Stimulated activated CD4-positive, alpha-beta T cell treated with anti-CD3 and anti-CD28 coated beads, TNF-alpha, amount 100 ng/mL, for 24 hours (primary cell): Measurements from ENCODE around the gene CD151.

Experiments used
- DNase-seq, 3 experiments: peaks; one replicate each; pipeline ENCODE4 v3.0.0-alpha.2; 2020; ENCODE audit warnings: low read depth in 3 of 3

Gene CD151

DNA sequence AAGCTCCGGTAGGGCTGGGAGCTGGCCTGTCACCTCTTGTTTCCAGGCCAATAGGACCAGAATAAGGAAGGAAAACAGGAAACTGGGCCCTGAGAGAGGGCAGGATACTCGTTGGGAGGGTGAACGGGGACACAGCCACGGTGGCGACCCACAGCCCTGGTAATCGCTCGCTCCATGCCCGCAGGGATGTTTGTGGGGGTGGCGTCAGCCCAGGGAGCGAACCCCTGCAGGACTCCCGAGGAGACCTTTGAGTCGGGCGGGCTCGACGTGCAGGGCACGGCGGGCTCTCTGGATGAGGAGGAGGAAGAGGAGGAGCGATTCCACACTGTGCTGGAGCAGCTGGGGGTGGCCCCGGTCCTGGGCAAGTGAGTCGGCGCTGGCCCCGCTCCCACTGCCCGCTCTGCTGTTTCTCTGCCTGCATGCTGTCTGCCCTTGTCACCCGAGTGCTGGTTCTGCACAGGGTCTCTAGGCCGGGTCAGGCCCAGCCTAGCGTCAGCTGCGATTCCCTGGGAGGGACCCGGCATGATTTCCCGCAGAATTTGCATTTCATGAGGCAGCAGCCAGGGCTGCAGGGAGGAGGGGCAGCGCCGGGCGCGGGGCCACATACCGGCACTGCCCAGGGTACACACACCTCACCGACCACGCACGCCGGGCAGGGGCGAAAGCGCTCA is 3.4 kb upstream of the CD151 start:
- no peak for DNase-seq

DNA sequence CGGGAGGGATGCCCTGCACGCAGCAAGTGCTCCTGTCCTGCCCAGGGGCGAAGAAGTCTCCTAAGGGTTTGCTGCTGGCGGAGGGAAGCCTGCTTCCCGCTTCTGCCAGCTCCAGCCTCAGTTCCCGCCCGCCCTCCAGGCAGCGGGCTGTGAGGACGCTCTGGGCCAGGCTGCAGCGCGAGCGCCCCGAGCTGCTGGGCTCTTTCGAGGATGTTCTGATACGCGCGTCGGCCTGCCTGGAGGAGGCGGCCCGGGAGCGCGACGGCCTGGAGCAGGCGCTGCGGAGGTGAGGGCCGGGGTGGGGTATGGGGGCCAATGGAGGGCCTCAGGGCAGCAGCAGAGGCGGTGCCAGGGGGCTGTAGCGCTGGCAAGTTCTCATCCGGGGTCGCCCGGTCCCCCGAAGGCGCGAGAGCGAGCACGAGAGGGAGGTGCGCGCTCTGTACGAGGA is 2.9 kb upstream of the CD151 start:
- no peak for DNase-seq

DNA sequence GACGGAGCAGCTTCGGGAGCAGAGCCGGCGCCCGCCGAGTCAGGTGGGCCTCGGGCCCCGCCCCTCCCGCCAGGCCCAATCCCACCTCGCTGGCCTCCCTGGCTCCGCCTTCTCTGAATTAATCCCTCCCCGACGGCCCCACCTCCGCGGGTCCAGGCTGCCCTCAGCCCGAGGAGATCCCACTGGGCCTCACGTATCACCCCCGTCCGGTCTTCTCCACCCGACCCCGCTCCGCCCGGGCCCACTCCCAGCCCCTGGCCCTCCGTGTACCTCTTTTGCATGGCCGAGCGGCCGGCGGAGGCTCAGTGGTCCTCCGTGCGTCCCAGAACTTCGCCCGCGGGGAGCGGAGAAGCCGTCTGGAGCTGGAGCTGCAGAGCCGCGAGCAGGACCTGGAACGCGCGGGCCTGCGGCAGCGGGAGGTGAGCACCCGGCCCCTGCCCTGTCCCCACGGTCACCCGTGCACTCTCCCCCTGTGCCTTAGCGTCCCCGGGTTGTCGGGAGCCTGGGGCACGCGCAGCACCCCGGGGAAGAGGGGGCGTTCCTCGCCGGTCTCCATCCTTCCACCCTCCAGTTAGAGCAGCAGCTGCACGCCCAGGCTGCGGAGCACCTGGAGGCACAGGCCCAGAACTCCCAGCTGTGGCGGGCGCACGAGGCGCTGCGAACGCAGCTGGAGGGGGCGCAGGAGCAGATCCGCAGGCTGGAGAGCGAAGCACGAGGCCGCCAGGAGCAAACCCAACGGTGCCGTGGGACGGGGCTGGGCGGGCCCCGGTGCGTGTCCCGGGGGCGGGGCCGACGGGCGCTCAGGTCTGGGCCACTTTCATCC is 2.2 kb upstream of the CD151 start:
- peak in 1 of 3 experiments; percentile 66 for DNase-seq

DNA sequence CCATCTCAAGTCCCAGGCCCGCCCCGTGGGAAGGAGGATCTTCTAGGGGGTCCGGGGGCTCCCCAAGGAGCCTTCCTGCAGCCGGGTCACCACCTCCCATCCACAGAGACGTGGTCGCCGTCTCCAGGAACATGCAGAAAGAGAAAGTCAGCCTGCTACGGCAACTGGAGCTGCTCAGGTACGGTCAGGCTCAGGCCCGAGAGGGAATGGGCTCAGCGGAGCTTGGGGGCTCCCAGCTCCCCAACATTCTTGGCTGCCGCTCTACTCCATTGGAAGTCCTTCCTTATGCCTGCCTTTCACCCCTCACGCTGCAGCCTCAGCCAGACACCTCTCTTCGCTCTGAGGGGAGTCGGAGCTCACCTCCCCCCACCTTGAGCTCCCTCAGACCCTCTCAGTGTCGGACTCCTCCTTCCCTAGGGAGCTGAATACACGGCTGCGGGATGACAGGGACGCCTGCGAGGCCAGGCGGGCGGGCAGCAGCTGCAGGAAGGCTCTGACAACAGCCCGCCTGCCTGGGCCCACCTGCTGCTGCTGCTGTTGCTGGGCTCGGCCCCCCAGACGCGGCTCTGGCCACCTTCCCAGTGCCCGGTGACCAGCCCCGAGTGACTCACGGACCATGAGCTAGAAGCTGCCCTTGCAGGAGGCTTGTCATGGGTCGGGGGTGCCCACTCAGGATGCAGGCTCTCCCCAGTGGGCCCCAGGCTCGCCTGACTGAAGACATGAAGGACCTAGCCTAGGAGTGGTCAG is 1.5 kb upstream of the CD151 start:
- DNase-seq: no peak

DNA sequence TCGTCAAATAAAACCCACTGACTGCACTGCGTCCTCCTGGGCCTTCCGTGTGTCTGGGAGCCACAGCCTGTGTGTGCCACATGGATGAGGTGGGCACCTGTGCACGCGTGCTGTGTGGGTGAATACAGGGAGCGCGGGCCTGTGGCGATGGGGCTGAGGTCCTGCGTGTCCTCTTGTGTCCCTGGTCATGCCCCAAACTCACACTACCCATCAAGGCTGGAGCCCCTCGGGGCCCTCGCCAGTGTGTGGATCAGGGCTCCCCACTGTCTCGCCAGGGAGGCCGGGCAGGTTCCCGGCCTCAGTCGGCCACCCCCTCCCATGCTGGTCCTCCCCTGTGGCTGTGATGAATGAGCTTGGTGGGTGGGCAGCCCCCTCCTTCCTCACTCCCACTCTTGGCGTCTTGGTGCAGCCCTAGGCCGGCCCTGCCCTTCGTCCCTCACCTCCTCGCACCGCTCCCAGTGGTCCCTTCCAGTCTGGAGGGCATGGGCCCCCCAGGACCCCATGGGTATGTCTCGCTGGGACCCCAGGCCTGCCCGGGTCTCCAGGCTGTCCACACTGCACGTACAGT is 707 bp upstream of the CD151 start:
- DNase-seq: no peak

DNA sequence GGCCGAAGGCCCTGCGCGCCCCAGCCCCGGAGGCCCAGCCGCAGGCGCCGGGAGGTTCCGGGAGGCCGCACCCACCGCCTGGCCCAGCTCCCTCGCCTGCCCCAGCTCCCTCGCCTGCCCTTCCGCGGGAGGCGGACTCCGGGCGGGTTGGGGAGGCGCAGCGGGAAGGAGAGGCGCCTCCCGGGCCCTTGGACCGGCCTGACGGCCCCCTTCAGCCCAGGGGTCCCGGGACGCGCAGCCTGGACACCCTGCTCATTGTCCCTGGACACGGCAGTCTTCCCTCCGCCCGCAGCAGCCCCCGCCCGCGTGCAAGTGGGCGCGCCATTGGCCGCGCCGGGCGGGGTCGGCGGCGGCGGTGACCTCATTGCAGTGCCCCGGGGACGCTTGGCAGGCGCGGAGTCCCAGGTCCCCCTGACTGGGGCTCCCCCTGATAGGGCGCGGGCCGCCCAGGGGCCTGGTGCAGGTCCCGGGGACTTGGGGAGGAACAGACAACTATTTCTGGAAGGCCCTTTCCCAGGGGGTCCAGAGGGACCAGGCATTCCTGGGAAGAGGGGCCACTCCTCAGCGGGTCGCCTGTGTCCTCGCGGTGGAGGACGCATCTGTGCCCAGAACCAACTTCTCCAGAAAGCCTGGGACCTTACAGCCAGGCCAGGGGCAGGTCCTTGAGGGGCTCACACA is 501 bp downstream of the CD151 start:
- DNase-seq: no peak

DNA sequence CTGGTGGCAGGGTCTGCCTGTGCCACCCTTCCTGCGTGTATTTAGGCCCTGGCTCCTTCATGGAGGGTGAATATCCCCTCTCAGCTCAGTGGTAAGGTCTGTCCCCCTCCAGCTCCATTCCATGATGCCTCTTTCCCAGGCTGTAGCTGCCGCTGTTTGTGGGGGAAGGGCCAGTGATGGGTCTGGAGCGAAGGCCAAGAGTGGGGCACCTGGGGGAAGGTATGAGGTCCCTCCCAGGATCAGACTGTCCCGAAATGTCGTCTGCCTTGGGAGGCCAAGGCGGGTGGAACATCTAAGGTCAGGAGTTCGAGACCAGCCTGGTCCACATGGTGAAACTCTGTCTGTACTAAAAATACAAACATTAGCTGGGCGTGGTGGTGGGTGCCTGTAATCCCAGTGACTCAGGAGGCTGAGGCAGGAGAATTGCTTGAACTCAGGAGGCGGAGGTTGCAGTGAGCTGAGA is 1.1 kb downstream of the CD151 start:
- no peak for DNase-seq

DNA sequence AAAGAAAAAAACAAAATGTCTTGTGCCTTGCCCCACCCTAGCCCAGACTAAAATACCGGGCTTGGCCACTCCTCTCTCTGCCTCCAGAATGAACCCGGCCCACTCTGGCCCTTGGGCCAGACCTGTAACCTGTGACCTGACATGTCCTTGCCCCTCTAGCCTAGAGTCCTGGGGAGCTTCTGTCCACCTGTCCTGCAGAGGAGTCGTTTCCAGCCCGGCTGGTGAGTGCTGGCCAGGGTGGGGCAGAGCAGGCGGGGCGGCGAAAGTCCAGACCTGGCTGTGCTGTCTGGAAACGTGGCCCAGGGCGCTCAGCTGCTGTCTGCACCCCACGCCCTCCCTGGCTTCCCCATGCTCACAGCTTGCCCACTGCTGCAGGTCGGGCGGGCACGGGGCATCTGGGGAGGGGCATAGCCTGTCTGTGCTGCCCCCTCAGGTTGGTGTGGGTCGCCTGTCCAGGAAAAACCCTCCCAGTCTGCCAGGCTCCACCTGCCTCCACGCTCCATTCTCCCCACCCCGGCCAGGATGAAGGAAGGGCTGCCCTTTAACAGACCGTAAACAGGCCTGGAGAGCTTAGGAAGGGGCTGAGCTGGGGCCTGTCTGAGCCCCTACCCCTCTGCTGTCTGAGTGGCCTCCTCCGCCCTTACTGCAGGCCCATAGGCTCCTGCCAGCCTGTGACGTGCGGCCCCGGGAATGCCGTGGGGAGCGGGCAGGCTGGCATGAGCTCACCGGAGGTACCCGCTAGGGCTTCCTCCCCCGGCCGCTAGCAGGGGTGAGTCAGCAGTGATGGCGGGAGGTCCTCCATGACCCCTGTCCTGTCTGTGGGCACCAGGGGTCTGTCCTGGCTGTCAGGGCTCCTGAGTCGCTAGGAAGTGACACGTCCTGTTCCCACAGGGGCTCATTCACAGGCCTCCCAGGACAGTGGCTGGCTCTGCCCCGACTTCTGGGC is 1.9 kb downstream of the CD151 start:
- DNase-seq: no peak

DNA sequence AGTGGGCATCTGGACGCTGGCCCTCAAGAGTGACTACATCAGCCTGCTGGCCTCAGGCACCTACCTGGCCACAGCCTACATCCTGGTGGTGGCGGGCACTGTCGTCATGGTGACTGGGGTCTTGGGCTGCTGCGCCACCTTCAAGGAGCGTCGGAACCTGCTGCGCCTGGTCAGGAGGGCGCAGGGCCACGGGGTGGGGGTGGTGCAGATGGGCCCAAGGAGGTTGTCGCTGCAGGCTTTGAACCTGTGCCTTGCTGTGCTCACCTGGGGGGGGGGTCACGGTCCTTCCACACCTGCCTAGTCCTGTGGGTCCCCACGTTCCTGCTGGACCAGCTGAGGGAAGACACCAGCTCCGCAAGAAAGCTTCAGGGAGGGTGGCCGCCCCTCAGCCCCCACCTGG is 3.5 kb downstream of the CD151 start:
- no peak for DNase-seq

DNA sequence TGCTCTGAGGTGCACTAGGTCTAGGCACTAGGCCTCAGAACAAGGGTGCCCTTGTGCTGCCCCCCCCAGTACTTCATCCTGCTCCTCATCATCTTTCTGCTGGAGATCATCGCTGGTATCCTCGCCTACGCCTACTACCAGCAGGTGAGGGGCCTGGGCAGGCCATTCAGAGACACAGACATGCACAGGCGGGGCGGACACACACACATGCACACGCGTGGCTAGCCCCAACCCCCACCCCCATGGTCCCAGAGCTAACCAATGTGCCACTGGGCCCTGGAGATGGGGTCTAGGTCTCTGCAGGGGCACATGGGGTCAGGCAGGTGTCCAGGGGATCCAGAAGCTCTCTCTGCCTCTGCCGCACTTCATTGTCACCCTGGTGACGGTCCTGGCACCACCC is 3.9 kb downstream of the CD151 start:
- no peak for DNase-seq

DNA sequence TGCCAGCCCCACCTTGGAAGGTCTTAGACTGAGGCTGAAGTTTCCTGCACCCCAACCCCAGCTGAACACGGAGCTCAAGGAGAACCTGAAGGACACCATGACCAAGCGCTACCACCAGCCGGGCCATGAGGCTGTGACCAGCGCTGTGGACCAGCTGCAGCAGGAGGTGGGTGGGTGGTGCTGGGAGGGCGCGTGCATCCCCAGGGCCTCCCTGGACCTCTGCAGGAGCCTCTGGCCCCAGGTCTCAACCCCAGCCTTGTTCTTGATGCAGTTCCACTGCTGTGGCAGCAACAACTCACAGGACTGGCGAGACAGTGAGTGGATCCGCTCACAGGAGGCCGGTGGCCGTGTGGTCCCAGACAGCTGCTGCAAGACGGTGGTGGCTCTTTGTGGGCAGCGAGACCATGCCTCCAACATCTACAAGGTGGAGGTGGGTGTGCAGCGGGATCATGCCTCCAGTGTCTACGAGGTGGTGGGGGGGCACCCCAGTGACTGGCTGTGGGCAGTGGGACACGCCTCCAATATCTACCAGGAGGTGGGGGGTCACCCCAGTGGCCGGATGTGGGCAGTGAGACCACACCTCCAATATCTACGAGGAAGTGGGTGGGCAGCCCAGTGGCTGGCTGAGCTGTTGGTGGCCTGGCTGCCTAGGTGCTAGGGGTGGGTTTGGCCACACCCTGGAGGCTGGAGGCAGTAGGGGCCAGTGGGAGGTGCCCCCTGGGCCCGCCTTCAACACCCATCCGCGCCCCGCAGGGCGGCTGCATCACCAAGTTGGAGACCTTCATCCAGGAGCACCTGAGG is 4.6 kb downstream of the CD151 start:
- no peak for DNase-seq

DNA sequence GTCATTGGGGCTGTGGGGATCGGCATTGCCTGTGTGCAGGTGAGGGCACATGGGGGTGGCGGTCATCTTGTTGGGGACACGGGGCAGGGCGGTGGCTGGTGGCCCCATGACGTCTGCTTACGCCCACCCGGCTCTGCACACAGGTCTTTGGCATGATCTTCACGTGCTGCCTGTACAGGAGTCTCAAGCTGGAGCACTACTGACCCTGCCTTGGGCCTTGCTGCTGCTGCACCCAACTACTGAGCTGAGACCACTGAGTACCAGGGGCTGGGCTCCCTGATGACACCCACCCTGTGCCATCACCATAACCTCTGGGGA is 5.2 kb downstream of the CD151 start:
- no peak for DNase-seq

DNA sequence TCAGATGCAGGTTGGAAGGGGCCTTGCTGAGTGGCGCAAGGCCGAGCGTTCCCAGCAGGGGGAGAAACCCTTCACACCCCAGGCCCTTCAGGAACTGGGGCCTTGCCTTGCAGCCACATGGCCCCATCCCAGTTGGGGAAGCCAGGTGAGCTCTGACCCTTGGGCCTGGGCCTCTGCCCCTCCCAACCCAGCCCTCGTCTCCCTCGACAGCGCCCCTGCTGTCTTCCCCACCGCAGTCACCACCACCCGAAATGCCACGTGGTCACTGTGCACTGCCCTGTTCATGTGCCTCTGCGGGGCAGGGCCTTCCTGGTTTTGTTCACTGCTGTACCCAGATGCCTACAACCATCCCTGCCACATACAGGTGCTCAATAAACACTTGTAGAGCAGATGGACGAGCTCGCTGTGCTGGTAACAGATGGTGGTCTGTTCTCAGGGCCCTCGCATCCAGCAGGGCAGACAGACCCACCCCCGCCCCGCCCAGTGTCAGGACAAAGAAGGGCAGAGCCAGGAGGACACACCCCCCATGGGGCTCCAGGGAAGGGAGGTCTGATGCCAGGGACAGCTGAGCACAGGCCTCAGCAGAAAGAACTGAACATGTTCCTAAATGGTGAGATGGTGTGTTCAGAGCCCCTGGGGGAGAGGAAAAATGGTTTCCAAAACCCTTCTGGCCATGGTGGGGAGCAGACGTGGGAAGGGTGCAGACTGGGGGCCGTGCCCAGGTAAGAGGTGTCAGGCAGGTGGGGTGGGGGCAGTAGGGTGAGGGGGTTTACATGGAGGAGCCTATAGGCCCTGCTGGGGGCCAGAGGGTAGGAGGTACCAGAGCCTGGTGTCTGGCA is 5.9 kb downstream of the CD151 start:
- DNase-seq: no peak

DNA sequence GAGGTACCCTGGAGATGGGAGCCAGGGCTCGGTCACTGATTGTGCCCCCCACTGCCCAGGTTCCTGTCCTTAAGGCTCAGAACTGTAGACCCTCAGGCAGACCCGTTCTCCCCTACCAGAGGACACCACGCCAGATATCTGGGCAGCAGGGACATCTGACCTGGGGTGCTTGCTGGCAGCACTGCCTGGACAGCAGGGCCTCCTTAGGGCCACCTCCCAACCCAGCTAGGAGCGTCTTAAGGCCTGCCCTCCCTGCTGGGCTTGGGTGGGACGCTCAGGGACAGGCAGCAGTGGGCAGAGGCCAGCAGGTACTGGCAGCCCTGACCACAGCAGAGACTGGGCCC is 6.5 kb downstream of the CD151 start:
- no peak for DNase-seq

DNA sequence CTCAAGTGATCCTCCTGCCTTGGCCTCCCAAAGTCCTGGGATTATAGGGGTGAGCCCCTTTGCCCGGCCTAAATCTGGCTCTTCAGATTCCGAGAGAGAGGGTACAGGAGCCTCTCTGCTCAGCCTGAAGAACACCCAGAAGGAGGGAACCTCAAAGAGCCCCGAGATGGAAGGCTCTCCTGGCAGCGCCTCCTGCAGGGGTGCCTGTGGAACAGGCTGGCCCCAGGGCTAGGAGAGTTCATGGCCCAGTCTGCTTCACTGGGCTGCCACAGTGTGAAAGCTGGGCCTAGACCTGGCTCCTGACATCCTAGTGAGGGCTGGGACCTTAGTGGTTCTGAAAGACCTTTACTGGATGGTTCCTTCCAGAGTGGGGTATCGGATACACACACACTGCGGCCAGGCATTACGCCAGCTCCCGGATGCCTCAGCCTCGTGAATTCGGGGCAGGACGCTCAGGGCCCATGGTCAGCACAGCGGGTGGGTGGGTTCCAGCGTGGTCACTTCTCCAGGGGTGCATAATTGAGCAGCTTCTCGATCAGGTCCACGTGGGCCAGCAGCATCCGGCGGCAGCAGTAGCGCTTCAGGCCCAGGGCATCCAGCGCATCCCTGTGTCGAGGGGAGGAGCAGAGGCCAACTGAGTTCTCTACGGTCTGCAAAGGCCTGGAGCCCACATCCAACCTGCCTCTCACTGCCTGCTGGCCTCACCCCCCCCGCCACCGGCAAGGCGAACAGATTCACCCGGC is 7.3 kb downstream of the CD151 start:
- DNase-seq: no peak

DNA sequence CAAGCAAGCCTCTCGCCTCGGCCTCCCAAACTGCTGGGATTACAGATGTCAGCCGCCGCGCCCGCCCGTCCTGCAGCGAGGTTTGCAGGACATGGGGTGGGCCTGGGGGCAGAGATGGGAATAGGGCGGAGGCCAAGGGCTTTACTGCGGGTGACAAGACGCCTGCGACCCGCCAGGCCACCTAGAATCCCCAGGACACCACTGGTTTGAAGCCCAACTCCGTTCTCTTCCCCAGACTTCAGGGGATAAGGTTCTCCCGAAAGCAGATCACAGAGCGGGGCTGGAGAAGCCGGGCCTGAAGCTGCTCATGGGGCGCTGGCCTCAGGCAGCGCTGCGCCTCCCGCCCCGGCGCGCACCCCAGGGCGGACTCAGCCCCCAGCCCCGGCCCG is 9.2 kb downstream of the CD151 start:
- no peak for DNase-seq

DNA sequence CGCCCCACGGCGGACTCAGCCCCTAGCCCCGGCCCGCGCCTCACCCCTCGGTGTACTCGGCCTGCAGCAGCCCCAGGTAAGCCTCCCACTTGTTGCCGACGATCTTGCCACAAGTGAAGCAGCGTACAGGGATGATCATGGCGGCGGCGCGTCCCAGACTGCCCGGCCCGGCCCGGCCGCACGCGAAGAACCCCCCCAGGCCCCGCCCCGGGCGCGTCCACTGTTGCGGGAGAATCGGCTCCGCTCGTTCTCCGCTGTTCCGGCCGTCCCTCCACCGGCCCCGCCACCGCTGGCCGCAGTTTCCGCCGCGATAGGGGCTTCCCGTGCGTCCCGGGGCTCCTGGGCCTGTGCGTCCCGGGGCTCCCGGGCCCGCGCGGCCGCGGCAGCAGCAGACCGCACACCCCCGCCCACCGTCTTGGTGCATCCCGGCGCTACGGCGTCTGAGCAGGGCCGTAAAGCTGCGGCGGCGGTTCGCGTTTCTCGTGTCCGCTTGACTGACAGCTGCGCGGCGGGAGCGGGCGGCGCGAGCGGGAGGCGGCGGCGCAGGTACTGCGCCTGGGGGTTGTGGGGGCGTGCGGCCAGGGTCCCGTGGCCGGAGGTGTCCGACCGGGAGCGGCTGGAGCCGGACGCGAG is 9.7 kb downstream of the CD151 start, which contains the start of the genes POLR2L and TSPAN4:
Gene POLR2L, minus strand, starts transcription at position 160 of the 633 bp plus-strand sequence. Its CDS starts 21 bp downstream, at position 139.
Gene TSPAN4, plus strand, starts transcription at position 483 of the 633 bp plus-strand sequence. CDS start 7,453 bp downstream, outside the sequence.
- DNase-seq: peak; percentile 75 to 87 (median 77)
